DMS 273 (cell line): ENCODE results near the gene PRKCZ.

Experiments
- DNase-seq: peaks from one replicate; lab custom pipeline; 2025; ENCODE audit not compliant: unreplicated experiment; lab: John Stamatoyannopoulos, UW

The PRKCZ gene

GRCh38 chr1:2045468-2046173 is 4.6 kb upstream of the PRKCZ start:
- no peak for DNase-seq

- peak; percentile 74 for DNase-seq
These were observed 3.9 kb upstream of the PRKCZ start for GRCh38 chr1:2046174-2046917.

GRCh38 chr1:2046953-2047748 is 3.1 kb upstream of the PRKCZ start:
- DNase-seq: no peak

GRCh38 chr1:2047749-2048729 is 2.2 kb upstream of the PRKCZ start:
- DNase-seq: no peak

- DNase-seq: peak; percentile 59
These were observed 940 bp upstream of the PRKCZ start for GRCh38 chr1:2049225-2049717.

GRCh38 chr1:2050461-2050792 is 216 bp downstream of the PRKCZ start:
- DNase-seq: peak; percentile 67

- no peak for DNase-seq
These were observed 827 bp downstream of the PRKCZ start for GRCh38 chr1:2050793-2051682.

GRCh38 chr1:2052054-2052679 is 2.0 kb downstream of the PRKCZ start:
- DNase-seq: no peak

- DNase-seq: no peak
These were observed 2.5 kb downstream of the PRKCZ start for GRCh38 chr1:2052756-2053155.

GRCh38 chr1:2053217-2053616 is 3.0 kb downstream of the PRKCZ start:
- no peak for DNase-seq

GRCh38 chr1:2053784-2054376 is 3.7 kb downstream of the PRKCZ start:
- no peak for DNase-seq

- DNase-seq: no peak
These were observed 4.3 kb downstream of the PRKCZ start for GRCh38 chr1:2054560-2054959.

GRCh38 chr1:2055911-2056575 is 5.8 kb downstream of the PRKCZ start:
- DNase-seq: no peak

- DNase-seq: no peak
These were observed 6.9 kb downstream of the PRKCZ start for GRCh38 chr1:2056955-2057590.

GRCh38 chr1:2059290-2059953 is 9.2 kb downstream of the PRKCZ start:
- no peak for DNase-seq

GRCh38 chr1:2060072-2060471 is 9.9 kb downstream of the PRKCZ start:
- DNase-seq: no peak

- no peak for DNase-seq
These were observed 10.3 kb downstream of the PRKCZ start for GRCh38 chr1:2060535-2060934.
